NCI-H526 treated with DMSO at 0.1 percent for 48 hours (cell line): ENCODE data around the gene PBRM1.
"Not testable (repeated sequence)": the region's sequence is repeated elsewhere in the genome, so short reads cannot be mapped to it uniquely, and the experiment has no call there.

Source experiments
- DNase-seq: peaks from one replicate; lab custom pipeline; 2025; lab: John Stamatoyannopoulos, UW

The PBRM1 gene

DNA sequence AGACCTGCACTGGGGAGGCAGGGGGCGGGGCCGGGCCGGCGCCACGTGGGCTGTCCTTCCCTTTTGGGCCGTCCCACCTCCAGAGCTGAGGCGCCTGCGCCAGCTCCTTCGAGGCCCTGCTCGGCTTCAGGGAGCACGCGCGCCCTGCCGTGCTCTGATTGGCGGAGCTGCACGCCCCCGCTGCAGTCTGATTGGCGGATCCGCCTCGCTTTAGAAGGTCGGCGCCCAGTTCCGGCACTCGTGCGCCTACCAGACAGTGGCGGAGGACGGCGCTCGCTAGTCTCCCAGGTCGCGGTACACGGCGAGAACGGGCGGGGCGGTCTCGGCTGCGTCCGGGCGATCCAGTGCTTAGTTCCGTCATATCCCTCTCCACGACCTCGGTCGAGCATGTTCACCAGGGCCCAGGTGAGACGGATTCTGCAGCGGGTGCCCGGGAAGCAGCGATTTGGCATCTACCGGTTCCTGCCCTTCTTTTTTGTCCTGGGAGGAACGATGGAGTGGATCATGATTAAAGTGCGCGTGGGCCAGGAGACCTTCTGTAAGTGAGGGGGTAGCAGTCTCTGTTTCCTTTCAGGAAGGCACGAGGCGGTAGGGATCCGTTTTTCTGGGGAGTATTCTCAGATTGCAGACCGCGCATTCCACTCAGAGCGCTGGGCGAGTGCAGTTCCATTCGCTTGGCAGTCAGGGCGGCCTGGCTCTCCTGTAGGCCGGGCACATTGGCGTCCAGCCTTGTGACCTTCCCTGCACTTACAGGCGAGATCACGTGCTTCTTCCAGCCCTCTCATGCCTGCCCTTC is 149.1 kb downstream of the PBRM1 start, which contains the start of gene UQCC5:
UQCC5 (plus strand) TSS at position 237 of the 796 bp plus-strand sequence; CDS start at position 388, 151 bp downstream.
- DNase-seq: peak; percentile 98

DNA sequence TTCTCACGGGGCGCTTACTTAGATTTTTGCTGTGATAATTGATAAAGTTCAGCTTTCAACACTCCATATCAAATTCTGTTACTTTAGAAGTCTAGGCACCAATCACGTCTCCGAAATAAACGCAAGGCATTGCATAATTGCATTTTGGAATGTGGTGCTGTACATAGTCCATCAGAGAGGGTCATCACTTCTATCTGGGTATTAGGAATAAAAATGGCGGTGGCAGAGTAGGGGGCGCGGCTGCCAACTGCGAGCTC is 149.7 kb downstream of the PBRM1 start:
- DNase-seq: no peak

DNA sequence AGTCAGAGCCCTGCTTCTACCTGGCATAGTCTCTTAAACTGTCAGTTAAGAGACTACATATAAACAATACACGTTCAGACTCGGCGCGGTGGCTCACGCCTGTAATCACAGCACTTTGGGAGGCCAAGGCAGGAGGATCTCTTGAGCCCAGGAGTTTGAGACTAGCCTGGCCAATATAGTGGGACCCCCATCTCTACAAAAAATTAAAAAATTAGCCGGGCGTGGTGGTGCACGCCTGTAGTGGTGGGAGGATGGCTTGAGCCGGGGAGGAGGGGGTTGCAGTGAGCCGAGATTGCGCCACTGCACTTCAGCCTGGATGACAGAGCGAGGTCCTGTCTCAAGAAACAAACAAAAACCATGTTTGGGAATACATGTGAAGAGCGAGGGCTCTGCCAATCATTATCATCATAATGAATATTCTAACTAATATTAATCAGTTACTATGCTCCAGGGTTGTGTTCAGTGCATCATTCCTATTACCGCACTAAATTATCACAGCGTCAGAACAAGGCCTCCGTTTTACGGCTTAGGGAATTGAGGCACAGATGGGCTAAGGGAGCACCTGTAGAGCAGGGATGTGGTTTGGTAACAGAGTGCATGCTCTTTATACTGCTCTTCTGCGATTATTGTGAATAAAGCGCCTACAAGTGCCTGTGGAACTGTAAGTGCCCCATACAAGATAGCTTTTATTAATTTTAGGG is 150.2 kb downstream of the PBRM1 start:
- no peak for DNase-seq

DNA sequence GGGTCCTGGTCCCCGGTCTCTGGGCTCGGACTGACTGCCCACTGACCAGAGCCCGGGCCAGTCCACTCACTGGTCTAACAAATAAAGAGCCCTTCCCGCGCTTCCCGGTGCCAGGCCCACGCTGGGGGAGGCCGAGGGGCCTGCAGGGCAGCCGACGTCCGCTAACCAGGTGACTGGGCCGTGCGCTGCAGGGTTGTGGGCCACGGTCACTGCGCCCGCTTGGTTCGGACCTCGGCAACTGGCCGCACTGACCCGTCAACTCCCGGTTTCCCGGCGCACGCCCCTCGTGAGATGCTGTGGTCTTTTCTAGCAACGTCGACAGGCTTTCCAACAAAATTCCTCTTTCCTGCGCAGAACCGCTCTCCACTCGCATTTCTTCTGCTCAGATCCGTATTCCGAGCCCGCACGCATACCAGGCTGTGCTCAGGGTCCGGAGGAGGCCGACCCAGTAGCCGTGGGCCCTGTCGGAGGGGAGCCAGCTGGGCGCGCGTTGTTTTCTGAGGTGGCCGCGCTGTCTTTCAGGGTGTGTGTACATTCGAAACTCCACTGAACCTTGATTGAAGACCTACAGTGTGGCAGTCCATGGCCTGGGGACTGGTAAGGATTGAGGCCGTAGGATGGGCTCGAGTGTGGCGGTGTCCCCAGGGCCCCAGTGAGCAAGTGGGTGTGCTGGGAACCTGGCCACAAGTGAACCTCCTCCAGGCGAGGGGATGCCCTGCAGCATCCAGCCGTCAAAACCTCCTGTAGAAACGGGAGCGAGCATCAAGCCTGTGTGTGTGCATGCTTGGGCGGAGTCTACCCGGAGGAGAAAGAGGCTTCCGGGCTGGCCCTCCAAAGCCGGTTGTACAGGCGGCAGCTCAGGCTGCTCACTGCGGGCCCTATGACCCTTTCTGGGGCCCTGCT is 151.2 kb downstream of the PBRM1 start:
- peak; percentile 79 for DNase-seq

DNA sequence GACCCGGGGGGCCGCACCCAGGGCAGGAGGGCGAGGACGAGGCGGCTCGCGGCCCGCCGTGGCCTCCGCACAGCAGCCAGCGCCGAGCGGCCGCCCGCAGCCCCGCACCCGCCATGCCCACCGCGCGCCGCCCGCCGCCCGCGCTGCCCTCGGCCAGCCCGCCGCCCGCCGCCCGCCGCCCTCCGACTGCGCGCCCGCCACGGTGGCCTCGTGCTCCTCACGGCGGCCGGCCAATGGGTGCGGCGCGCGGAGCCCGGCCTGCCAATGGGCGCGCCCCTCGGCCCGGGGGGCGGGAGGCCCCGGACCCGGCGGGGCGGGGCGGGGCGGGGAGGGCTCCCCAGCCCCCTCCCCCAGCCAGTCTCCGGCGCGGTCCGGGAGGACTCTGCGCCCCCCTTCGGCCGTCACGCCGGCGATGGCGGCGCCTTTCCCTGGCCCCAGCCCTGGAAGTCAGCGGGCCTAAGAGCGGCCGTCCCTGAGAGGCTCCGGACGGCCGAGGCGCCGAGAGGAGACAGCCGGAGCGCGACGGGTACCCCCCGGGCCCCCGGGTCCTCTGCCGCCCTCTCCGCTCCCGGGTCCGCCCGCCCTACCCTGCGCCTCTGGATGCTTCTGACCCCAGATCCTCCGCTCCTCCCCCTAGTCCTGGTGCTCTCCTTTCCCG is 152.0 kb downstream of the PBRM1 start, which contains the start of gene NT5DC2:
NT5DC2 (minus strand) TSS at position 235 of the 658 bp plus-strand sequence; CDS start at position 115, 120 bp downstream.
- peak; percentile 66 for DNase-seq

DNA sequence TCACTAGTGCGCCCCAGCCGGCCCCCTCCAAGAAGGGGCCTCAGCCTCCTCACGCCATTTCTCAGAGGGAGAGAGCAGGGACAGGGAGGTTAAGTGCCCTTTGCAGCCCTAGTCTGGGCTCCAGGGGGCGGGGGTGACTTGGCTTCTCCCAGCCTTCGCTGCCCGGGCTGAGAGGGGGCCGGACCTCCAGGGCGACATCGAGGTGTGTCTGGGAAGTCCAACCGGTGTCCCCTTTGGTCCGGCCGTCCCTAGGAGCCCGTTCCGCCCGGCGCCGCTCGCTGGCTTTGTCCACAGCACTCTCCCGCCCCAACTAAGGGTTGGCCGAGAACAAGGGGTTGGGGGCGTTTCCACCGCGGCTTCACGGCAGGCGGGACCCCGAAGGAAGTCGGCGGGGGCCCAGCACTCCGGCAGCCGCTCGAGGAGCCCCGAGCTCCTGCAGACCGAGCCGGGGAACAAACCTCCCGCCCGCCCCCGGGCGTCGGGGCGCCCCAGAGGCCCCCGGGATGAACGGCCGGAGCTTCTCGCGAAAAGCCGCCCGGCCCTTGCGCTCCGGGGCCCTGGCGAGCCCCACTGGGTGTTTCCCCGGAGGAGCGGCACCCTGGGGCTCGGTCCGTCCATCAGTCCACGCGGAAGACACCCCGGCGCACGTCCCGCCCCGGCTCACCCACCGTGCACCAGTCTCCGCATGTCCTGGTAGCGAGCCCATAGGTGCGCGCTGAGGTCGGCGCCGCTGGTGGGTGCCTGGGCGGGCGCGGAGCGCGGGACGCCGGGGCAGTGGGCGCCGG is 152.7 kb downstream of the PBRM1 start:
- no peak for DNase-seq

DNA sequence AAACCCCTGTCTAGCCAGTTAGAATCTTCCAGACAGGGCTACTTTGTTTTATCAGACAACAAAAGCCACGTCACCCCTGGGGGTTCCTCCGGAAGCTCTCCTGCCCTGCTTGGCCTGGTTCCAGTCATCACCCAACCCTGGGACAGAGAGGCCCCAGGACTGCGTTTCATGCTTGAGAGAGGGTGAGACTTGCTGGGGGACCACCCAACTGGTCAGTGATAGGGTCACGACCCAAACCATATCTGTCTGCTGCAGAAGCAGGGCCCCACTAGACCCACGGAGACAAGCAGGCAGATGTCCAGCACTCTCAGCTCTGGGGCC is 153.2 kb downstream of the PBRM1 start:
- DNase-seq: no peak

DNA sequence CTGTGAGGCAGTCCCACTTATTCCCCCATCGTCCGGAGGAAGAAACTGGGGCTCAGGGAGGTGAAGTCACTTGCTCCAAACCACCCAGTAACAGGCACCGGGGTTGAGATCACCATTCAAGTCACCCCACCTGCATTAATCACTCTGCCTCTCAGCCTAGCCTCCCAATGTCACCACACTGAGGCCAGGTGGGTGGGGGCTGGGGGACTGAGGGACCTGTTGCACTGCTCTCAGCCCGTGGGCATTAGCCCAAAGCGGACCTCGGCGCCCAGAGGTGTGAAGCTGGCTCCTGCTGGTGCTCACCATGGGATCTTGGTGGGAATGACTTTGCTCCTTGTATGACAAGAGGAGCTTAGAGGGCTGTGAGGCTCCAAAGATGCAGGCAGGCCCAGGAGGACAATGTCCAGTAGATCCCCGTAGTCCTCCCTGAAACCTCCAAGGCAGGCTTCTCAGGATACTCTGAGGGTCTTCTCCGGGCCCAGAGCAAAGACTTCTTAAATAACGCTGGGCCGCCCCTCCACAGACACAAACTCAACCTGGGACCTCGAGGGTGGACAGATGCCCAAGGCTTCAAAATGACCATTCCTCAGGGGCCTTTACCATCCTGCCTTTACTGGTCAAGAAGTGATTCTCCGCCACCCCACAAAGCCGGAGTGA is 153.7 kb downstream of the PBRM1 start:
- DNase-seq: no peak

DNA sequence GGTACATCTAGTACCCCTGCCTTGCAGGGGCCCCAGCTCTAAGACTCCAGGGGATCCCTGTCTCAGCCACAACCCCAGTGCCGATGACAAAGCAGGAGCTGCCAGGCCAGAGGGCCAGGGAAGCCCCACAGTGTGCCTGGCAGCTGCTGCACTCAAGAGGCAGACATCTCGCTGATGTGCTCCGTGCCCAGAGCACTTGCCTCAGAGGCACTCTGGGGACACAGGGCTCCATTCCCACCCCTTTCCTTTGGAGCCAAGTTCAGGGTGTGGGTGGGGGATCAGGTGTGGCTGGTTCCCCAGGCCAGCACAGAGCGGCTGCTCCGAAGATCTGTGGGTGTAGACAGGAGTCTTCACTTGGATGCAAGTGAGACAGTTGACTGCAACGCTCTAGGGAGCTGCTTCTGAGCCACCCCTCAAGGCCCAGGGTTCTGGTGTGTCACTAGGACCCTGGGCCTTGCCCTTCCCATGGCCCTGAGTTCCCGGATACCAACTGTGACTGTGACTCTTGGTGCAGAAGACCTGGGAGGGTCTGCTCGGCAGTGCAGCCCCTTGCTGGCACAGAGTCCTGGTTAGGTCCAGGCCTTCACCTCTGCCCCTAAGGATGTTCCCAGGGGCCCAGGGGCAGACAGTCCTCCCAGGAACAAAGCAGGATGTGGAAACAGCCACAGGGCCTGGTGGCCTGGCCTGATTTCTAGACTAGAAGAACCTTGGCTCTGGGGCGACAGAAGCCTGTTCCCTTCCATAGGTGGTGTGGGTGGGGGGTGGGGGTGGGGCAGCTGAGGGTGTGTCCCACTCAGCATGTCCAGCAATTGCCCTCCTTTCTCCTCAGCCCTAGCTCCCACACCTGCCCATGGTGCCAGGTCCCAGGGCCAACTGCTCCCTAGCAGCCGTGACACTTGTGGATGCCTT is 154.5 kb downstream of the PBRM1 start:
- no peak for DNase-seq

DNA sequence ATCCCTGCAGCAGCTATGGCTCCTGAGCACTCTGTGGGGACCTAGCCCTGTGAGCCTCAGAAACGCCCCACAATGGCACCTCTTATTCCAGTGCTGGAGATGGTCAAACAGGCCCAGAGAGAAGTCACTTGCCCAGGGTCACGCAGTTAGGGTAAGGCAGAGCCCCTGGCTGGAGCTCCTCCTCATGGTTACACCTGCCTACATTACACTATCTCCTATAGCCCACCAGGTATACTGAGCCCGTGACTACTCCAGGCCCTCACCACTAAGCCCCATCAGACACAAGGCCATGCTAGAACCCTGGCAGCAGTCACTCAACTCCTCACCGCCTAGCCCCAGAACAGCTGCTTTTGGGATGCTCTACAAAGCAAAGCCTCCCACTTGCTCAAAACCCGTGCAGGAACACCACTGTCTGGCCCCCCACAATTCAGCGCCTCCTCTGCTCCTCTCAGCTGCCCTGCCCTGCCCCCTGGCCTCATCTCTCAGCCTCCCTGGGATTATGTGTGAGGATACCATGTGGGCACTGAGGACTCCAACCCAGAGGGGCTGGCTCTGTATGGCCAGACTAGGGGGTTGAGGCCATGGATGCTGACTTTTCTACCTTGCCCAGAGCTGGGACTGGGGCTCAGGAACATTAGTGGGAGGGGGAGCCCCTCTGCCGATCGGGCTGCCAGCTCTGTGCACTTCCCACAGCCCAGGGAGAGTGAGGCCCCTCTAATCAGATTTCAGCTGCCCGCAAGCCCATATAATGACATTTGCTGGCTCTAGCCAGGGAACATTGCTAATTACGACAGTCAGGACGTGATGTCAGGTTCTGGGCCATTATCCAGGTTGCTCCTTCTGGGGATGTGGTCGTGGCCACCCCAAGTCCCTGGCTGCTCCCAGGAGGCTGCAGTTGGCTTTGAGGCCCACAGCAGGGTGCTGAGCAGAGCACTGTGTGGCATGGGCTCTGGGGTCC is 156.1 kb downstream of the PBRM1 start:
- no peak for DNase-seq

DNA sequence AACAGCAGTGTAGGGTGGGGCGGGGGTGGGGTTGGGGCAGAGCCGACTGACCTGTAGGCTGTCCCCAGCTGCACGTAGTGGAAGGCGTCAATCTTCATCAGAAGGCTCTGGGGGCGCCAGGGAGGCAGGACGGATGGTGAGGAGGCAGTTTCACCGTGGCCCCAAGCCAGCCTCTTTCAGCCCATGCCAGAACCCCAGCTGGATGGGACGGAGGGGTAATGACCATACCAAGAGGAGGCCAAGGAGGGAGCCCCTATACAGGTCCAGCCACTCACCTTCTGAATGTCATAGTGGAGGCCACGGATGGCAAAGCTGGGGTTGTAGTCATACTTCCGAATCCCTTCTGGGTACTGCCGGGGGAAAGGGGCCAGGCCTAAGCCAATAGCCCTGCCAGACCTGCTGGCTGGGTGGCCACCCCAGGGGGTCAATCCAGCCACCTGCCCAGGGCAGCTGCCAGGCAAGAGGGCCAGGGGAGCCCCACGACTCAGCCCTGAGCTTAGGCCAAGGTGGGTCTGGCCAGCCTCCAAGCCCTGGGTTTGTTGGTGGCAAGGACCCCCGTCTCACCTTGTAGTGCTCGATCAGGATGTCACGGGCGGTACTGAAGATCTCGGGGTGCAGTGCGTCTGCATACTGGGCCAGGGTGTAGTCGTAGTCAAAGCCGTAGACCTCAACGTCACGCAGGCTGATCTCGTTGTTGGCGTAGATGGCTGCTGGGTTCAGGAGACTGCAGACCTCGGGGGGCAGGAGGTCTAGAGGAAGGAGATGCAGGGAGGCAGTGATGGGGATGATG is 156.9 kb downstream of the PBRM1 start:
- DNase-seq: no peak

DNA sequence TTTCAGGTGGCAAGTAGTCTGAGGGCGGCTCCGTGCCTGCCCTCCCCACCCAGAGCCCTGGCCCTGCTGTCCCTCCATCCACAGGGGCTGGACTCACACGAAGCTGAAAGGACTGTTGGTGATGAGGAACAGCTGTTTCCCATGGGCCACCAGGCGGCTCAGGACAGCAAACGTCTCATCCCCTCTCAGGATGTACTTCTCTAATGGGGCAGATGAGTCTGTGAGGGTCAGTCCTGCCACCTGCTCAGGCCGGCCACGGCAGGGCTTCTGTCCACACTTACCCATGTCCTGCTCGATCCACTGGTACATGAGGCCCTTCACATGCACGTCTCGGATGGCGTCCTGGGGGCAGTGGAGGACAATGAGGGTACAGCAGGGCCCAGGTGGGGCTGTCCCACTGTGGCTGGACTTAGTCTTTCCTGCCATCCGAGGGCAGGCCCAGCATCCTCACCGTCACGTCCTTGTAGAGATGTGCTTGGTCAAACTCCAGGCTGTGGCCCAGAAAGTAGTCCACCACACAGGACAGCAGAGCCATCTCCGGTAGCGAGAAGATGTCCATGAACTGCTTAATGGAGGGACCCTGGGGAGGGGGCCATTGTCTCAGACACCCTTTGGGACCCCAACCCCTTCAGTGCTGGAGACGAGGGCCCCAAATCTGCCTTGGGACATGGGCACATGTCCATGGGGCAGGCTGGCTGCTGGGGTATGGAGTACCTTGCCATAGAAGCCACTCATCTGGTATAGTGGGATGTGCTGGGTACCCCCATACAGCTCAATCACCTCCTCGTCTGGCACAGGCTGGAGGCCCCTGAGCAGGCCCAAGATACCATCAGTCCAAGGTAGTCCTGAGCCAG is 157.8 kb downstream of the PBRM1 start:
- DNase-seq: no peak

DNA sequence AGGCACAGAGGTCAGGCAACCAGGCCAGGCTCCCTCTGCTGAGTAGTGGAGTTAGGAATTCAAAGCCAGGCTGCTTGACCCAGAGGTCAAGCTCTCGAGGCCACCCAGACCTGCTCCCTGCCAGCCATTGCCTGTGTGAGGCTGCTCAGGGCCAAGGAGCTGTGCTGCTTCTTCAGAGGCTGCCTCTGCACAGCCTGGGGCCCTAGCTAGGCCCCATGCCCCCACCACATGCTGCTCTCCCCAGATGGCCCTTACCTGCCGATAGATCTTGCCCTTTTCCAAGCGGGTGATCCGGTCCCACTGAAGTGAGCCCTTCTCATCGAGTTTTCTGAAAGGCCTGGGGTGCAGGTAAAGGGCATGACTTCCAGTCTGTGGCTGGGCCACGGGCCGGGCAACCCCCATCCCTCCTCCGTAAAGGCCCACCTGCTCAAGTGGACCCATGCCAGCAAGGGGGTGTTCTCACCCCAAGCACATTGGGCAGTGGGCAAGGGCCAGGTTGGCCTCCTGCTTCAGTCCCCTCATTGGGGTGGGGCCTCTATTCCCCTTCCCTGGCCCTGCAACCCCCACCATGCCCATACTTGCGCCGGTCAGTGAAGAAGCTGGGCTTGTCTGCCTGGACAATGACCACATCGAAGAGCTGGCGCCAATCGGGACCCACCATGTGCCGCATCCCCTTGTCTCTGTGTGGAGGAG is 158.5 kb downstream of the PBRM1 start:
- DNase-seq: no peak

DNA sequence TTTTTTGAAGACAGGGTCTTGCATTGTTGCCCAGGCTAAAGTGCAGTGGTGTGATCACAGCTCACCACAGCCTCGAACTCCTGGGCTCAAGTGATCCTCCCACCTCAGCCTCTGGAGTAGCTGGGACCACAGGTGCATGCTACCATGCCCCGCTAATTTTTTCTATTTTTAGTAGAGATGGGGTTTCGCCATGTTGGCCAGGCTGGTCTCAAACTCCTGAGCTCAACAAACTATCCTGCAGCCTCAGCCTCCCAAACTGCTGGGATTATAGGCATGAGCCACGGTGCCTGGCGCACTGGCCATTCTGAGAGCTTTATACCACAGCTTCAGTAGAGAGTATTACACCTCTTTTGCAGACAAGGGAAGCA is 159.1 kb downstream of the PBRM1 start:
- not testable (repeated sequence) for DNase-seq

DNA sequence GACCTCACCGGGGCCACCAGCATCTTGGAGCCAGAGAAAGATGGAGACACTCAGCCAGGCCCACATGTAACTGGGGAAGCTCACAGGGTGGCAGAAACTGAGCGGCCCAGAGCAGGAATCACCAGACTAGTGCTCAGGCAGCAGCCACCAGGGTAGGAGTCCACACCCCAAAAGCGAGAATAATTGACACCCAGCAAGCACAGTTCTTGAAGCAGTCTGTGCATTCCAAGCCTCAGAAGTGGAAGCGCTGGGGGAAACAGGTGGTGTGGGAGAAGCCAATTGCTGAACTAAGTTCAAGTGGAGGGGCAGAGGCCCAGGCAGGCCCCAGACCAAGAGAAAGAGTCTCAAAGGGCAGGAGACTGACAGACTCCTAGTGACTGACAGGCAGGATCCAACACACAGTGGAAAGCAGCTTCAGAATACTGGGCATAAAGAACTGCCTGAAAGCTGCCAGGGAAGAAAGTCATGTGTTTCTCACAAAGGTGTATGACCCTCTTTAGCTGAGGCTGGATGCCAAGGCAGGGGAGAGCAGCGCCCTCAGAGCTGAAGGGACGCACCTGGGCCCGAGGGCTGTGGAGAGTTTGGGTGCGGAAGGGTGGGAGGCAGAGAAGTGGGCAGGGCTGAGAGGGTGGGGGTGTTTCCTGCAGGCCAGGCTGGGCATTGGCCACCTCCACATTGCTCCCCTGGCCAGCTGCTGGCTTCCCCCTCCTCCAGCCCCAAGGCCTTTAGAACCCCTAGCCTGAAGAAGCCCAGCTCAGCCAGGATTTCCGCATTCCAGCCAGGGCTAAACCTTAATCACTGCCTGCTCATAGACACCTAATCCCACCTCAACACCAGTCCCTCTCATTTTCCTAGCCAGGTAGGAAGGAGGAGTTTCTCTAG is 159.8 kb downstream of the PBRM1 start:
- DNase-seq: no peak
